ENCODE data around the gene HIBADH.
"Not testable (repeated sequence)": the region's sequence is repeated elsewhere in the genome, so short reads cannot be mapped to it uniquely, and the experiment has no call there.

The HIBADH gene

GRCh38 chr7:27514861-27515260 is 147.8 kb downstream of the HIBADH start:
- TF ChIP-seq, protein P1, sequence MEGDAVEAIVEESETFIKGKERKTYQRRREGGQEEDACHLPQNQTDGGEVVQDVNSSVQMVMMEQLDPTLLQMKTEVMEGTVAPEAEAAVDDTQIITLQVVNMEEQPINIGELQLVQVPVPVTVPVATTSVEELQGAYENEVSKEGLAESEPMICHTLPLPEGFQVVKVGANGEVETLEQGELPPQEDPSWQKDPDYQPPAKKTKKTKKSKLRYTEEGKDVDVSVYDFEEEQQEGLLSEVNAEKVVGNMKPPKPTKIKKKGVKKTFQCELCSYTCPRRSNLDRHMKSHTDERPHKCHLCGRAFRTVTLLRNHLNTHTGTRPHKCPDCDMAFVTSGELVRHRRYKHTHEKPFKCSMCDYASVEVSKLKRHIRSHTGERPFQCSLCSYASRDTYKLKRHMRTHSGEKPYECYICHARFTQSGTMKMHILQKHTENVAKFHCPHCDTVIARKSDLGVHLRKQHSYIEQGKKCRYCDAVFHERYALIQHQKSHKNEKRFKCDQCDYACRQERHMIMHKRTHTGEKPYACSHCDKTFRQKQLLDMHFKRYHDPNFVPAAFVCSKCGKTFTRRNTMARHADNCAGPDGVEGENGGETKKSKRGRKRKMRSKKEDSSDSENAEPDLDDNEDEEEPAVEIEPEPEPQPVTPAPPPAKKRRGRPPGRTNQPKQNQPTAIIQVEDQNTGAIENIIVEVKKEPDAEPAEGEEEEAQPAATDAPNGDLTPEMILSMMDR (IDR thresholded peaks at IDR 0.05; ENCODE audit: borderline replicate concordance, insufficient read depth, low read depth, low read length), result no peak
- no peak overlapping the region for H3K4me3 ChIP-seq (ENCODE audit: low read depth, low read length)

DNA sequence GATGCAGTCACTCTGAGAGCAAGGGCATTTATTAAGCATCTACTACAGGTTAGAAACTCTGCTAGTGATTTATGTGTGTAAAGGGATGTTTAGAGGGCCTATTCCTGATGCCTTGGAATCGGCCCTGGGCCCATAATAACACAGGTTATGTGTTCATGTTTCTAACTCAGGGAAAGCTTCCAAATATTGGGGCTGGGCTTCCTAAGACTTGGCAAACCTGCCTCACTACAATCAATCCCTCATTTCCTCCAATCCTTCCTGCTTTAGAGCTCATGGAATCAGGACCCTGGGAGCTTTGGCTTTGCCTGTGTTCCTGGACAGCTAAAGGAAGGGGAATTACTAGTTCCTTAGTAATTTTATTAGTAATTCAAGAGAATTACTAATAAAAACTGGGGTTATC is 148.8 kb downstream of the HIBADH start:
- H3K4me3 ChIP-seq (ENCODE audit: low read depth, low read length), result no peak overlapping the region
- TF ChIP-seq, protein P1 (IDR thresholded peaks at IDR 0.05; ENCODE audit: borderline replicate concordance, insufficient read depth, low read depth, low read length), result no peak

- H3K4me3 ChIP-seq (ENCODE audit: low read depth, low read length), result not testable (repeated sequence)
These were observed 151.3 kb downstream of the HIBADH start for GRCh38 chr7:27511370-27511769.

DNA sequence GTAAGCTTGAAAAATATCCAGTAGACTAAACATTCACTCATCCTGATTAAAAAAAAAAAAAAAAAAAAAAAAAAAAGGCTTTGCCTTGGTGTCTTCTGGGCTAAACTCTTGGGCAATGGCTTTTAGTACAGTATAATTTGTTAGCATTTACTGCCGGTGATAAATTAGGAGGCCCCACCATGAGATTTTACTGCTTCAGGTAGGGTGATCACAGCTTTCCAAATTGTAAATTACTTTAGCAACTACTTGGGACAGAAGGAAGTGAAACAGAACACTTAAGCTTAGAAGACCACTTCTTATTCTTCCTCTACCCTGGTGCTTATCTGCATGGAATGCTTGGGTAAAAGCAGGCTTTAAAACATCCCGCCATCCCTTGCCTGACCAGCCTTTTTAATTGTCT is 152.1 kb downstream of the HIBADH start:
- H3K4me3 ChIP-seq (ENCODE audit: low read depth, low read length), result no peak overlapping the region
- TF ChIP-seq, protein P1 (IDR thresholded peaks at IDR 0.05; ENCODE audit: borderline replicate concordance, insufficient read depth, low read depth, low read length), result no peak

- H3K4me3 ChIP-seq (ENCODE audit: low read depth, low read length), result not testable (repeated sequence)
These were observed 160.8 kb downstream of the HIBADH start for GRCh38 chr7:27501879-27502278.

GRCh38 chr7:27501001-27501400 is 161.7 kb downstream of the HIBADH start:
- TF ChIP-seq, protein P1 (IDR thresholded peaks at IDR 0.05; ENCODE audit: borderline replicate concordance, insufficient read depth, low read depth, low read length), result no peak
- no peak overlapping the region for H3K4me3 ChIP-seq (ENCODE audit: low read depth, low read length)

- TF ChIP-seq, protein P1 (IDR thresholded peaks at IDR 0.05; ENCODE audit: borderline replicate concordance, insufficient read depth, low read depth, low read length), result no peak
- H3K4me3 ChIP-seq (ENCODE audit: low read depth, low read length), result no peak overlapping the region
These were observed 170.5 kb downstream of the HIBADH start for GRCh38 chr7:27492224-27492623.

DNA sequence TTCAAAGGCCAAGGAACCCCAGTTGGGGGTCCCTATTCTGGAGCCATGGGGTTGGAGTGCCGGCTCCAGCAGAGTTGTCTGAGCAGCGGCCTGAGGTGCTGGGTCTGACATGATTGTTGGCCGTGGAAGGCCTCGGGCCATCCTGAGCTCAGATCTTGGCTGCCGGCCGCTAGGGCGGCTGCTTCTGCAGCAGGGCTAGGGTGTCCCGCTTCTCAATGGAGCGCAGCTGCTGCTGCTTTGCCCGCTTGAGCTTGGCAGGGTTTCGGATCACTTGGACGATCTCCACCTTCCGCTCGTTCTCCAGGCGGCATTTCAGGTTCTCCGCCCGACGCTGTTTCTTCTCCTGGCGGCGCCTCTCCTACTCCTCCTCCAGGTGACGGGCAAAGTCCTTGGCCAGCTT is 171.1 kb downstream of the HIBADH start:
- no peak overlapping the region for H3K4me3 ChIP-seq (ENCODE audit: low read depth, low read length)
- TF ChIP-seq, protein P1 (IDR thresholded peaks at IDR 0.05; ENCODE audit: borderline replicate concordance, insufficient read depth, low read depth, low read length), result no peak

Data from GM12875 (cell line).